Fibroblast of peridontal ligament (primary cell): ENCODE data around the gene RAB1A.
A peak's percentile ranks its signal among the peaks of the same experiment; 100 is the strongest.

Experiments used
- DNase-seq: peaks from one replicate; pipeline ENCODE4 v3.0.0-alpha.2; 2010; ENCODE audit errors: extremely low read depth

RAB1A gene

DNA sequence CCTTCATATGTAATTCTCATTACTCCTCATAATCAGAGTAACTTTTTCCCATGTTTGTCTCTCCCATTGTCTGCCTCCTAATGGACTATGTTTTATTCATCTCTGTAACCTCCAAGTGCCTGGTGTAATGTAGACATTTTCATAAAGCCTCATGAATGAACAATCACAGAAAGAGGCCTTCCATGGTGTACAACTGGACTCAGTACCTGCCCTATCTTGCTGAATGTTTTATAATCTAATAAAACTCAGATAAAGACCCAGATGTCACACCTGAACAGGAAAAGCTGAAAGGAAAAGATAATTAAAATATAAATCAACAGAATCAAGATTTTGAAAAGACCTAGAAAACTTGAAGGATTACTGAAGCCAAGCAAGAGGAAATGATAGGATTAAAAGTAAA, 36.7 kb downstream of the RAB1A start:
- DNase-seq: no peak

DNA sequence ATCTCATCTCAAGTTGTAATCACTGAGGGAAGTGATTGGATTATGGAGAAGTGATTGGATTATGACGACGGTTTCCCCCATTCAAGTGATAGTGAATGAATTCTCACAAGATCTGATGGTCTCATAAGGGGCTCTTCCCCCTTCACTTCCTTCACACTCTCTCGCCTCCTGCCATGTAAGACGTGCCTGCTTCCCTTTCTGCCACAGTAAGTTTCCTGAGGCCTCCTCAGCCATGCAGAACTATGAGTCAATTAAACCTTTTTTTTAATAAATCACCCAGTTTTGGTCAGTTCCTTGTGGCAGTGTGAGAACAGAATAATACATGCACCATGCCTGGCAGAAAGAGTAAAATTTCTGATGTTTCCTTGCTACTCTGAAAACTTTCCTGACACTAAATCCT, 37.1 kb downstream of the RAB1A start:
- no peak for DNase-seq

- DNase-seq: no peak
These were observed 44.8 kb downstream of the RAB1A start for GRCh38 chr2:65085148-65085547.

- no peak for DNase-seq
These were observed 48.6 kb downstream of the RAB1A start for GRCh38 chr2:65081232-65081685.

DNA sequence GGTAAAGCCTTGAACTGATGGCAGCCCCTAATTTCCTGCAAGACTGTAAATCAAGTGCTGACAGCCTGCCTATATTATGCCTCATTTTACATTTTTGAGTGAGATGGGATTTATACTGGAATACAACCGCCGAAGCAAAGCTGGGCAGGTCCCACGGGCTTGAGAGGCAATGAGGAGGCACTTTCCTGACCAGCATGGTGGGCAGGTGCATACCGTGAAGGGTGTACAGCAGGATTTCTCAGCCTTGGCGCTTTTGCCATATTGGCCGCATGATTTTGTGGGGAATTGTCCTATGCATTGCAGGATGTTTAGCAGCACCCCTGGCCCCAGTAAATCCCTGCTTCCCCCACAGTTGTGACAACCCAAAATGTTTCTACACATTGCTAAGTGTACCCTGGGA, 50.9 kb downstream of the RAB1A start:
- DNase-seq: no peak

DNA sequence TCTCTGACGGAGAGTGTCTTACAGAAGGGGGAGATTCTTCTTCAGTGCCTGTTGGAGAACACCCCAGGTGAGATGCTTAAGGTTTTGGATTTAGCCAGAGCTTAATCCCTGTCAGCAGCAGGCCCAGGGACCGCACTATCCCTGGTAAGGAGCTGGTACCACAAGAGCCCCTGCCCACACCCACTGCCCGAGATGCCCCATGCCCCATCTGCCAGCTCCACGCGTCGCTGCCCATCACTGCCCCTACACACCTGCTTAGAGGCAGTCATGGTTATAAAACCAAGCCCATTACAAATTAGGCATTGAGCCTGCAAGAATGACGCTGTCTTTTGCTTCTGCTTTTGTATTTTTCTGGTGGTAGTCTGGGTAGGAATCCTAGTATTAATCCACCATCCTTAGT, 52.0 kb downstream of the RAB1A start:
- no peak for DNase-seq

GRCh38 chr2:65076345-65076710, 53.6 kb downstream of the RAB1A start:
- peak; percentile 76 for DNase-seq

DNA sequence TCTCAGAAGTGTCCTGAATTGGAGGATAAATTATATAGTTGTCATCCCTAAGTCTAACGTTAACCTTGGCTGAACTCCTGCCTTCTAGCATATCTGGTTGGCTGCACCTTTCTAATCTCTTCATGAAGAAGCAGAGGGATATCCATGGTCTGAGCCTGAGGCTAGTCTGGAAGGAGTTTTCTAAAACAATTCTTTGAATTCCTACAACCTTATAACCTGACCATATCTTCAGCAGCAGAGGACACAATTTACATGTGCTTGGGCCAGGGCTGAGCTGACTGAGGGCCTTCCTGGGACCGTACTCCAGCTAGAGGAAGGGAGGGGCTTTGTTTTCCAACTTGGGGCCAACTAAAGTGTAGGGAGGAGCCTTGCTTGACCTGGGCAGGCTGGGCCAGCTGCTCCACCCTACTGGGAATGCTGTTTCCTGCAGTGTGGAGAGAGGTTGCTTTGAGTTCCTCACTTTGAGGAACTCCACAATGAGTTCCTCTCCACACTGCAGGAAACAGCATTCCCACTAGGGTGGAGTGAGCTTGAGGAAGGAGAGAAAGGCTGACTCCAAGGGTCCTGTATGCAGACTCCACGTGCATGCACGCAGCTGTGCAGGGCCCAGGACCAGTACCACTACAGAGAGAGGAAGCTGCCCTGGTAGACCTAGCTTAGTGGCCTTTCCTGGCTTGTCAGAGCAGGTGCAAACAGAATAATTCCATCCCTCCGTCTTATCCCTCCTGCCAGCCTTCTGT, 54.1 kb downstream of the RAB1A start:
- DNase-seq: peak; percentile 16

GRCh38 chr2:65075176-65075575, 54.7 kb downstream of the RAB1A start:
- peak; percentile 70 for DNase-seq

DNA sequence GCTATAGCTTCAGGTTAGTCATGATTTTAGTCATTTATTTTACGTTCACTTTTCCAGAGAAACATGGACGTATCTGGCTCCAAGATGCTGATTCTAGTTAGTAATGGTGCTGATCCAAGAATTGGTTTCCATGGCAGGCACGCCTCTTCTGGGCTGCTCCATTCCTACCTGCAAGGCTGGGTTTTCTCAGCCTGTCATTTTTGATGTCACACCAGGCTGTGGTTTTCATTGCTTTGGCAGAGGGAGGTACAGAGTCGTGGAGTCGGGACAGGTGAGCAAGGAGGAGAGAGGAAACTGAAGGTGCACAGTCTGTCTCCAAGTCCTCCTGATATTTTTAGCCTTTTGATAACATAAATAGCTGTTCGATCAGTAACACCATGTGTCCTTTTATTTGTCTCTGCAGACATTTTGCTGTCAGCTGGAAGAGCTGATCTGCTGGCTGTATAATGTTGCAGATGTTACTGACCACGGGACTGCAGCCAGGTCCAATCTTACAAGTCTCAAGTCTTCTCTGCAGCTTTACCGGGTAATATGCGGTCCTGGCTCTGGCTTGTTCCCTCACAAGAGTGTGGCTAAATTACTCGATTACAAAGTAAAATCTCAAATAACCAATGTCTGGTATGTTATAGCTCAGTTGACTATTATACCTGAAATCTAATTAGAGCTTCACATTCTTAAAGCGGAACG, 55.9 kb downstream of the RAB1A start:
- DNase-seq: no peak

DNA sequence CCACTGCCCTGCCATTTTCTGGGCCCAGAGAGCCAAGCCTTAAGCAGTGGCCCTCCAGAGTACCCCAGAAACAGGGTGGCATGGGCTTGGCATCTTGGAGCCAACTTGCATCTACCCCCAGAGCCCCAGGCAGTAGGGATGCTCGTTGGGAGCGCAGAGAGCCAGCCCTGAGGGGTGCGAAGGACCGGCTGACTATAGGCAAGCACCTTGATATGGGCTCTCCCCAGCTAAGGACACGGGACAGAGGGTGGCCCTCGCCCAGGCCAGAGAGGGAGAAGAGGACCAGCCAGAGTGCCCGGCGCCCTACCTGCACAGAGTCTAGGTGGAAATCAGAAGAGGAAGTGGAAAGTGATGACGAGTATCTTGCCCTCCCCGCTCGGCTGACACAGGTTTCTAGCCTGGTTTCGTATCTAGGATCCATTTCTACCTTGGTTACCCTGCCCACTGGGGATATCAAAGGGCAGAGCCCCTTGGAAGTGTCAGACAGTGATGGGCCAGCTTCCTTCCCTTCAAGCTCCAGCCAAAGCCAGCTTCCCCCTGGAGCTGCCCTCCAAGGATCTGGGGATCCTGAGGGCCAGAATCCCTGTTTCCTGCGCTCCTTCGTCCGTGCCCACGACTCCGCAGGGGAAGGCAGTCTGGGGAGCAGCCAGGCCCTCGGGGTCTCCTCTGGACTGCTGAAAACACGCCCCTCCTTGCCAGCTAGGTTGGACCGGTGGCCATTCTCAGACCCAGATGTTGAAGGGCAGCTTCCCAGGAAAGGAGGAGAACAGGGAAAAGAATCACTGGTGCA, 57.5 kb downstream of the RAB1A start:
- DNase-seq: no peak

GRCh38 chr2:65071499-65072180, 58.3 kb downstream of the RAB1A start:
- no peak for DNase-seq

GRCh38 chr2:65070856-65071255, 59.0 kb downstream of the RAB1A start:
- DNase-seq: no peak

- peak; percentile 45 for DNase-seq
These were observed 59.6 kb downstream of the RAB1A start for GRCh38 chr2:65070172-65070830.

DNA sequence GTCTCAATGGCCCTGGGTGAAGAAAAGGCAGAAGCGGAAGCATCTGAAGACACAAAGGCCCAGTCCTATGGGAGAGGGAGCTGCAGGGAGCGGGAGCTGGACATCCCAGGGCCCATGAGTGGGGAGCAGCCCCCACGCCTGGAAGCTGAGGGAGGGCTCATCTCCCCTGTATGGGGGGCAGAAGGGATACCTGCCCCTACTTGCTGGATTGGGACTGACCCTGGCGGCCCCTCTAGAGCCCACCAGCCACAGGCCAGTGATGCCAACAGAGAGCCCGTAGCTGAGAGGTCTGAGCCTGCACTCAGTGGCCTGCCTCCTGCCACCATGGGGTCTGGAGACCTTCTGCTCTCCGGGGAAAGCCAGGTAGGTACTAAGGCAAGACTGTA, 60.5 kb downstream of the RAB1A start:
- DNase-seq: no peak

DNA sequence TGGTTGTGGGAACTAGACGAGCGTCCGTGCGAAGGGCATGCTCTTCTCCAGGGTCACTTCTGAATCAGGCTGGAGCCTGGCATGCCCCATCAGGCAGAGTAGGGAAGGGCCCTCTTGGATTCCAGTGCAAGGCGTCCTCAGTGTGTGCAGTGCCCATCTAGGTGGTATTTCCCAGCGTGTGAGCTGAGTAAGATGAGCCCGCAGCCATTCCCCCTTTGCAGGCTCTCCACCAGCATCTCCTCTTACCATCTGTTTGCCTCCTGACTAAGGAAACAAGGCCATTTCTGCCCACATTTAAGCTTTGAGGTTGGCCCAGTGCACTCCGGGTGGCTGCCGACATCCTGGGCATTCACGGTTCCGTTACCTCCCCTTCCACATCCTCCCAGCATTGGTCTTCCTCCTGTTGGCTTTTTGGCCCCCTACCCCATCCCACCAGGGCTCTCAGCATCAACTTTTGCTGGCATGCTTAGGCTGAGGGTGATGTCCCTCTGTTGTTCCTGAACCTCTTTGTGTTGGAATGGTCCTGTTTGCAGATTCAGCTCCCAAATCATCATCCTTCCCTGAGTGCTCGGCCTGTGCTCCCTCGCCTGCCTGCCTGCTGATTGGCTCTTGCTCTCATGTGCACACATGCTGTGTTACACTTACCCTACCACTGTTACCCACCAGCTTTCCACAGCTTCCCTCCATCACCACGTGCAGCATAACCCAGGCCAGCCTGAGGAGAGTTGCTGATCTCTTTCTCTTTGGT, 61.9 kb downstream of the RAB1A start:
- DNase-seq: no peak

- peak; percentile 95 for DNase-seq
These were observed 65.0 kb downstream of the RAB1A start for GRCh38 chr2:65064728-65065552.

GRCh38 chr2:65062843-65063825, 66.8 kb downstream of the RAB1A start:
- DNase-seq: no peak

DNA sequence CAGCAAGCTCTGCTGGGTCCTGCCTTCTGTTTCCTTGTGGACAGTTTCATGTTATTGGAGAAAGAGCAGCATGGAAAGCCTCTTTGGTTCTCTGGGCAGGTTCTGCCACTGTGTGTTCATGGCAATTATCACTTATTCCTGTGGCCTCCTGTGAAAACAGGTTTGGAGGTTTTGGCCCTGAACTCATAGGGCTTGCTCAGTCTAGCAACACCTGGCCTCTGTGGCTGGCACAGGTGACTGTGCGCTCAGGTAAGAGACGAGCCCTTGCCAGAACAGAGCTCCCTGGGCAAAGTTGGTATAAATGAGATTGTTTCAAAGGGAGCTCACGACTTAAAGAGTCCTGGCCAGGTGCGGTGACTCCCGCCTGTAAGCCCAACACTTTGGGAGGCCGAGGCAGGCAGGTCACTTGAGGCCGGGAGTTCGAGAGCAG, 68.0 kb downstream of the RAB1A start:
- DNase-seq: no peak
